ENCODE data around the gene KPNB1. TPM values are rescaled to one million over a fixed set of nuclear protein-coding genes. Genes with fewer than 3 reads are reported as not detected.

Gene KPNB1
- total and polyA plus RNA-seq, 2 of the 8 experiments (the other 6 are each of a cell fraction or from before 2014, with no cell fraction given) = 171 to 625 TPM

GRCh38 chr17:47604598-47604927 is 45.2 kb upstream of the KPNB1 start:
- Histone ChIP-seq H3K23ac (ENCODE audit: insufficient read length) (no peak overlapping the region), H4K5ac (ENCODE audit: insufficient read length, low read depth, low read length) (no peak overlapping the region), H3K4me2 (ENCODE audit: insufficient read depth in 1 of 2, low read depth in 2 of 2, low read length in 2 of 2) (no peak overlapping the region), H3K18ac (ENCODE audit: extremely low read depth, low read length) (no peak overlapping the region), H3K4ac (replicated peaks; ENCODE audit: insufficient read length, low read depth, low read length) (no peak overlapping the region), H4K20me1 (replicated peaks in 1 of 2; ENCODE audit: control insufficient read depth in 1 of 2, insufficient read depth in 2 of 2, low read length in 2 of 2) (peaks cover 2% of the 10 kb centered on the region in 2 experiments), H2BK20ac (ENCODE audit: low read length) (no peak overlapping the region), H3K79me2 (ENCODE audit: control insufficient read depth in 1 of 2, insufficient read depth in 2 of 2, low read length in 2 of 2) (no peaks in the 10 kb centered on the region), H2AK5ac (ENCODE audit: low read depth, low read length) (no peak overlapping the region), H2BK120ac (replicated peaks; ENCODE audit: low read depth, low read length) (no peak overlapping the region), H3K36me3 (ENCODE audit: control insufficient read depth in 2 of 4, insufficient read depth in 4 of 4, low read length in 3 of 4) (peaks cover 11 to 63% (median 33%) of the 10 kb centered on the region in 4 experiments; a peak in 7 of 8 replicates), H4K8ac (ENCODE audit: extremely low read depth, insufficient read depth, low read length) (no peak overlapping the region), H3K4me1 (replicated peaks in 1 of 4; ENCODE audit: control insufficient read depth in 3 of 4, insufficient read depth in 4 of 4, low read length in 3 of 4) (no peaks in the 10 kb centered on the region), H3K79me1 (ENCODE audit: low read depth, low read length) (no peaks in the 10 kb centered on the region), H2BK12ac (ENCODE audit: low read depth, low read length) (no peak overlapping the region), H3K9me3 (ENCODE audit: insufficient read depth in 2 of 2, low read depth in 1 of 2, low read length in 1 of 2) (no peaks in the 10 kb centered on the region), H3K27me3 (replicated peaks in 1 of 4; ENCODE audit: control insufficient read depth in 3 of 4, extremely low read depth in 1 of 4, insufficient read depth in 3 of 4, low read length in 3 of 4) (no peaks in the 10 kb centered on the region), H3K4me3 (ENCODE audit: extremely low read depth in 1 of 4, insufficient read depth in 2 of 4, low read depth in 3 of 4, low read length in 4 of 4) (no peak overlapping the region), H3K9ac (replicated peaks in 1 of 4; ENCODE audit: extremely low read depth in 1 of 4, low read depth in 3 of 4, low read length in 3 of 4) (no peak overlapping the region), H2BK15ac (ENCODE audit: low read length) (no peak overlapping the region), H2BK5ac (ENCODE audit: low read depth, low read length) (no peak overlapping the region), H2AFZ (ENCODE audit: low read length) (no peak overlapping the region), H4K91ac (replicated peaks; ENCODE audit: insufficient read length, low read length) (no peak overlapping the region), H3K56ac (replicated peaks; ENCODE audit: insufficient read length, low read depth, low read length) (no peak overlapping the region), H3K23me2 (ENCODE audit: low read depth, low read length) (no peaks in the 10 kb centered on the region), H3K27ac (ENCODE audit: low read depth, low read length) (no peak overlapping the region), H3K14ac (ENCODE audit: insufficient read length) (no peak overlapping the region)
- POLR2A ChIA-PET (ENCODE audit: partially characterized antibody) = interaction anchor here (1.5 kb wide), 1 partner anchor 45 kb away, joined by 3 read pairs; no protein-coding TSS in a partner anchor
- WGBS, 2 experiments (ENCODE audit: extremely low coverage in 1 of 2, insufficient coverage in 1 of 2, insufficient read length in 1 of 2, insufficient replicate concordance in 2 of 2, low coverage in 1 of 2, low lambda C conversion rate in 2 of 2, missing lambda C conversion rate in 1 of 2) = 92% methylated on average over 1 of the region's 1 CpG; no CpG with 5 or more reads in 1 of the 2 experiments
- CTCF ChIA-PET (ENCODE audit: partially characterized antibody) = interaction anchor here (3.4 to 3.7 kb wide), 2 partner anchors 11 to 14 kb away, joined by 10 to 22 read pairs; no protein-coding TSS in a partner anchor
- no peak for DNase-seq (ENCODE audit: low read depth in 1 of 2, low spot score in 2 of 2)
- FAIRE-seq = no peak
- TF ChIP-seq HDAC2 (IDR thresholded peaks at IDR 0.05; ENCODE audit: borderline replicate concordance in 1 of 2, low read depth in 2 of 2, low read length in 2 of 2) (no peak), NANOG (IDR thresholded peaks at IDR 0.05; ENCODE audit: insufficient read depth, low read depth, low read length, poor library complexity, severe bottlenecking) (no peak), KDM1A (IDR thresholded peaks at IDR 0.05; ENCODE audit: borderline replicate concordance, low read length) (no peak), POLR2AphosphoS5 (IDR thresholded peaks at IDR 0.05; ENCODE audit: low read depth, low read length) (no peak), SRF (IDR thresholded peaks at IDR 0.05; ENCODE audit: low read depth, low read length) (no peak), RXRA (IDR thresholded peaks at IDR 0.05; ENCODE audit: insufficient read depth, low read depth, low read length) (no peak), HDAC6 (IDR thresholded peaks at IDR 0.05; ENCODE audit: low read depth, low read length) (no peak), CEBPB (IDR thresholded peaks at IDR 0.05; ENCODE audit: low read depth, low read length) (no peak), NRF1 (IDR thresholded peaks at IDR 0.05; ENCODE audit: low read depth, low read length) (no peak), SP1 (IDR thresholded peaks at IDR 0.05; ENCODE audit: low read depth, low read length) (no peak), ZNF274 (IDR thresholded peaks at IDR 0.05; ENCODE audit: borderline replicate concordance, extremely low read depth, low read length) (no peak), ATF3 (IDR thresholded peaks at IDR 0.05; ENCODE audit: insufficient read depth, low read depth, low read length) (no peak), EGR1 (IDR thresholded peaks at IDR 0.05; ENCODE audit: borderline replicate concordance, low read depth, low read length) (no peak), TCF12 (IDR thresholded peaks at IDR 0.05; ENCODE audit: low read depth, low read length) (no peak)
